ENCODE data around the gene MYO3B. TPM values are rescaled to one million over a fixed set of nuclear protein-coding genes. Genes with fewer than 3 reads are reported as not detected.

Gene MYO3B
- total RNA-seq, 4 donors from 2014 or later: 0.34 to 0.95 (median 0.89) TPM

DNA sequence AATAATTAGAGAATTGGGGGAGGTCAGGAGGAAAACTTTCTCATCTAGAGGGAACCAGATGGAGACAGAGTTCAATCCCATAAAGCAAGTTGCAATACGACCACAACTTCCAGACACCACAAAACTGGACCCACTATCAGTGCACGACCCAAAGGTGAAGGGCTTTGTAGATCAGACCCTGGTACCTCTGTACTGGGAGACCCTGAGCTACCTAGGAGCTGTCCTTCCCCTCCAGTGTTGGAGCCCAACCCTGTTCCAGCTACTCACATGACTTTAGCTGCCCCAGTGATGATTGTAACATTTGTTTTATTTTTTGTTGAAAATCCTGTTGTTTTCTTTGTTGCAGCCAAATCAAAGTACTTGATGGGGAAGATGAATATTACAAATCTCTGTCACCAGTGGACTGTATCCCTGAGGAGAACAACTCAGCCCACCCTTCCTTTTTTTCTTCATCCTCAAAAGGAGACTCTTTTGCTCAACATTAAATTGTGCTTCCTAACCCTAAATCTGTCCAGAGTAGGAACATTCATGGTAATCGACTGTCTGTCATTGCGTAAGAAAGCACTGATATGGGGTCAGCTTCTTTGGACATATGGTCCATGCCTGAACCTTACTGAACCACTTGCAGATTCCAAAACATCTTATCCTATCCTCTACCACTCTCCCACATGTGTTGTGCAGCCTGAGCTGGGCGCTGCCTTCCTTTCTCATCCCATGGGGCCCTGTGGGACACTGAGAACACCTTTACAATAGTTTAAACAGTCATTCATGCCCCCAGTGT is 474.9 kb downstream of the MYO3B start:
- Histone ChIP-seq H3K27ac (no peak overlapping the region), H3K27me3 (no peaks in the 10 kb centered on the region), H3K9me3 (no peaks in the 10 kb centered on the region), H3K4me3 (no peak overlapping the region), H3K4me1 (no peaks in the 10 kb centered on the region), H3K36me3 (no peaks in the 10 kb centered on the region)
- 88% methylated on average over 5 of the region's 5 CpGs for WGBS
- DNase-seq (ENCODE audit: low spot score in 2 of 2): no peak
- no peak for TF ChIP-seq EP300 (IDR thresholded peaks at IDR 0.05)
- no peak for TF ChIP-seq POLR2AphosphoS5 (IDR thresholded peaks at IDR 0.05)

DNA sequence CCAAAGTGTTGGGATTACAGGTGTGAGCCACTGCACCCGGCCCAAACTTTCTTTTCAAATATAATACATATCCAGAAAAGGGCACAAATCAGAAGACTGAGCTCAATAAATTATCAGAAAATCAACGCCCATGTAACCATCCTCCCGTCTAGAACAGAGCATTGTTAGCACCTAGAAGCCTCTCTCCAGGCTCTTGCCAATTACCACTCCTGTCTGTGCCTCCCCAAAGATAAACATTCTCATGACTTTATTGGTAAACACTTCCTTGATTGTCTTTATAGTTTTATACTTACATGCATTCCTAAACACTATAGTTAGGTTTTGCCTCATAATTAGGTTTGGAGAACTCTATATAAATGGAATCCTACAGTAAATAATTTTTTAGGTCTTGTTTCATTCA is 478.7 kb downstream of the MYO3B start:
- WGBS: 96% methylated on average over 3 of the region's 3 CpGs
- H3K27me3 ChIP-seq: no peaks in the 10 kb centered on the region
- TF ChIP-seq POLR2AphosphoS5 (IDR thresholded peaks at IDR 0.05) (no peak), EP300 (IDR thresholded peaks at IDR 0.05) (no peak), POLR2A (IDR thresholded peaks at IDR 0.05) (no peak)
- TF ChIP-seq, protein P1, sequence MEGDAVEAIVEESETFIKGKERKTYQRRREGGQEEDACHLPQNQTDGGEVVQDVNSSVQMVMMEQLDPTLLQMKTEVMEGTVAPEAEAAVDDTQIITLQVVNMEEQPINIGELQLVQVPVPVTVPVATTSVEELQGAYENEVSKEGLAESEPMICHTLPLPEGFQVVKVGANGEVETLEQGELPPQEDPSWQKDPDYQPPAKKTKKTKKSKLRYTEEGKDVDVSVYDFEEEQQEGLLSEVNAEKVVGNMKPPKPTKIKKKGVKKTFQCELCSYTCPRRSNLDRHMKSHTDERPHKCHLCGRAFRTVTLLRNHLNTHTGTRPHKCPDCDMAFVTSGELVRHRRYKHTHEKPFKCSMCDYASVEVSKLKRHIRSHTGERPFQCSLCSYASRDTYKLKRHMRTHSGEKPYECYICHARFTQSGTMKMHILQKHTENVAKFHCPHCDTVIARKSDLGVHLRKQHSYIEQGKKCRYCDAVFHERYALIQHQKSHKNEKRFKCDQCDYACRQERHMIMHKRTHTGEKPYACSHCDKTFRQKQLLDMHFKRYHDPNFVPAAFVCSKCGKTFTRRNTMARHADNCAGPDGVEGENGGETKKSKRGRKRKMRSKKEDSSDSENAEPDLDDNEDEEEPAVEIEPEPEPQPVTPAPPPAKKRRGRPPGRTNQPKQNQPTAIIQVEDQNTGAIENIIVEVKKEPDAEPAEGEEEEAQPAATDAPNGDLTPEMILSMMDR (IDR thresholded peaks at IDR 0.05): no peak

DNA sequence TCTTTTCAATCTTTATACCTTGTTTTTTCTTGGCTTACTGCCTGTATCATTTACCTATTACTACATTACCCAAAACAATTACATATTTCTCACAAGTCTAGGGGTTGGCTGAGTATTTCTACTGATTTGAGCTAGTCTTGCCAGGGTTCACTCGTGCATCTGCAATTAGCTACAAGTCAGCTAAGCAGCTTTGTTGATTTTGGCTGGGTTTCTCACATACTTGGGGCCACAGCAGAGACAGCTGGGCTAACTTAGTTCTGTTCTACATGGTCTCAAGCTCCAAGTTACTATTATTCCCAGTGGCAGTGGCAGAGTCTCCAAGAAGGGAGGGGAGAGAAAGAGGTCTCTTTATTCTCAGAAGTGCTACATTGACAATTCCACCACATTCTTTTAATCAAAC is 482.5 kb downstream of the MYO3B start:
- 17% methylated on average over 1 of the region's 1 CpG for WGBS
- no peak overlapping the region for H3K4me3 ChIP-seq
- H3K36me3 ChIP-seq: no peaks in the 10 kb centered on the region
- H3K27ac ChIP-seq: no peak overlapping the region
- H3K27me3 ChIP-seq: no peaks in the 10 kb centered on the region
- no peaks in the 10 kb centered on the region for H3K9me3 ChIP-seq
- no peaks in the 10 kb centered on the region for H3K4me1 ChIP-seq
- TF ChIP-seq POLR2A (IDR thresholded peaks at IDR 0.05) (no peak), POLR2AphosphoS5 (IDR thresholded peaks at IDR 0.05) (no peak), EP300 (IDR thresholded peaks at IDR 0.05) (no peak)
- TF ChIP-seq, protein P1 (IDR thresholded peaks at IDR 0.05): no peak
- DNase-seq (ENCODE audit: low spot score in 2 of 2): no peak

More for the DNA sequence above, 478.7 kb downstream of the MYO3B start:
- Histone ChIP-seq H3K27ac (no peak overlapping the region), H3K36me3 (no peaks in the 10 kb centered on the region), H3K4me1 (no peaks in the 10 kb centered on the region), H3K9me3 (no peaks in the 10 kb centered on the region), H3K4me3 (no peak overlapping the region)
- no peak for DNase-seq (ENCODE audit: low spot score in 2 of 2)

DNA sequence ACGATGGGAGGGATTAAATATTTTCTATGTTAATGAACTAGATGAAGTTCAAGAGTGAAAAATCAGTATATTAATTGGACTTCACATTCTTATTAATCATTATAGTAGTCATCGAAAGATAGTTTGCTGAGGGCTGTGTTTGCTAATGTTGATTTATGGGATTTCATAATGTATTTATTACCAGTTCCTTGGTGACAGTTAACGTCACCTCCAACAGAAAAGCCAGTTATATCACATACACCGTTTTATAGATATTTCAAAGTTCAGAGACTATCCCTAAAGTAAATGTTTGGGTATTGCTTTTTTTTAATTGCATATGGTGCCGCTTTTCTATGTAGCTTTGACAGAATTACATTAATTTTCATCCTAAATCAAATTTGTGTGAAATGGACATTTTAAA is 487.8 kb downstream of the MYO3B start:
- no peak for TF ChIP-seq POLR2AphosphoS5 (IDR thresholded peaks at IDR 0.05)
- no peak for TF ChIP-seq POLR2A (IDR thresholded peaks at IDR 0.05)
- TF ChIP-seq EP300 (IDR thresholded peaks at IDR 0.05): no peak
- TF ChIP-seq, protein P1 (IDR thresholded peaks at IDR 0.05): no peak
- Histone ChIP-seq H3K27ac (no peak overlapping the region), H3K4me1 (no peaks in the 10 kb centered on the region), H3K27me3 (no peaks in the 10 kb centered on the region), H3K36me3 (no peaks in the 10 kb centered on the region), H3K4me3 (no peak overlapping the region), H3K9me3 (no peaks in the 10 kb centered on the region)
- no peak for DNase-seq (ENCODE audit: low spot score in 2 of 2)
- 61% methylated on average over 5 of the region's 5 CpGs for WGBS

DNA sequence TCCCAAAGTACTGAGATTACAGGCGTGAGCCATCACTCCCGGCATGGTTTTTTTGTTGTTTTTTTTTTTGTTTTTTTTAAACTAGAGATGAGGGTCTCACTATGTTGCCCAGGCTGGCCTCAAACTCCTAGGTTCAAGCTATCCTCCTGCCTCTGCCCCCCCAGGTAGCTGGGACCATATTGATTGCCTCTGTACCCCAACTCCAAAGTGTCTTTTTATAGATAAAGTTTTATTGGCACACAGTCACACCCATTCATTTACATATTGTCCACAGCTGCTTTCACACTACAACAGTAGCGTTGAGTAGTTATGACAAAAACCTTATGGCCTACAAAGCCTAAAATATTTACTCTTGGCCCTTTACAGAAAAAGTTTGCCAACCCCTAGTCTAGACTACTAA is 492.0 kb downstream of the MYO3B start:
- no peaks in the 10 kb centered on the region for H3K9me3 ChIP-seq
- no peak overlapping the region for H3K27ac ChIP-seq
- H3K4me3 ChIP-seq: no peak overlapping the region
- no peaks in the 10 kb centered on the region for H3K36me3 ChIP-seq
- TF ChIP-seq, protein P1 (IDR thresholded peaks at IDR 0.05): no peak
- no peak for TF ChIP-seq EP300 (IDR thresholded peaks at IDR 0.05)
- no peak for TF ChIP-seq POLR2A (IDR thresholded peaks at IDR 0.05)
- no peak for TF ChIP-seq POLR2AphosphoS5 (IDR thresholded peaks at IDR 0.05)
- no peak for DNase-seq (ENCODE audit: low spot score in 2 of 2)
- WGBS: 96% methylated on average over 3 of the region's 3 CpGs
- no peaks in the 10 kb centered on the region for H3K4me1 ChIP-seq
- no peaks in the 10 kb centered on the region for H3K27me3 ChIP-seq
